DMS79 (cell line): Measurements from ENCODE around the gene CACNG7.
"Not testable (repeated sequence)": the region's sequence is repeated elsewhere in the genome, so short reads cannot be mapped to it uniquely, and the experiment has no call there.

Experiments
- DNase-seq: peaks from one replicate; lab custom pipeline; 2025; lab: John Stamatoyannopoulos, UW

CACNG7 gene

GRCh38 chr19:53908935-53909415, at the start of gene CACNG7:
CACNG7 (plus strand) TSS chr19:53909278; CDS start chr19:53912832, 3,554 bp downstream.
- DNase-seq = no peak

DNA sequence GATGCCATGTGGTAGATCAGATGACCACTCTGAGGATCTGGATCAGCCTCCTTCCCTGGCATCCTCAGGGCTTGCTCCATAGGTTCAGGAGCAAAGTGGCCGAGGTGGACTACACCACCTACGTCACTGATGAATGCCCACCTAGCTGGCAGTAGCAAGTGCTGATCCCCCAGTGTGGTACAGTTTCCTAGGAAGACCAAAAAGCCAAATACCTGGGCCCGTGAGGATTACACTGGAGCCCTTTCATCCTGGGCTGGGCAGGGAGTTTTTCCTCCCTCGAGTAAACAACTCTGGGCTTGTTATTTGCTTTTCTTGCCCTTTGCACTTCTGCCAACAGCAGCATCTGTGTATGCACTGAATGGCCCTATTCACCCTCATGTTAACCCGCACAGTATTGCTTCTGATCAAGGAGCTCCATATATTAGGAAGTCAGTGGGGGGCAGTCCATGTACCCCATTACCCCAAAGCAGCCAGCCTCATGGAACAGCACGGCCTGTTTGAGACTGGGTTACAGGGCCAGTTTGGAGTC, 44.7 kb upstream of the CACNG7 start:
- no peak for DNase-seq

DNA sequence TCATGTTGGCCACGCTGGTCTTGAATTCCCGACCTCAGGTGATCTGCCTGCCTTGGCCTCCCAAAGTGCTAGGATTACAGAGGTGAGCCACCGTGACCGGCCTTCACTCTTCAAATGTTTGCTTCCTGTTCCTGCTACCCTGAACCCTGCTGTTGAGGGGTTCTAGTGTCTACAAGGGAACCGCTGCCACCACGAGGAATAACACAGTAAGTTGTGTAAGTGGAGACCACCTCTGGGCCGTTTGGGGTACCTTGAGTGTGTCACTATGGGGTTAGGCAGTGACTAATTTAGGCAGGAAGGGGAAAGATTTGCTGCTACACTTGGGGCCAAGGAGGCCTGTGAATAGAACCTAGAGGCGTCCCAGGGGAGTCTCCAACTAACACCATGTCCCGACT, 43.6 kb upstream of the CACNG7 start:
- no peak for DNase-seq

GRCh38 chr19:53865918-53866864, 42.9 kb upstream of the CACNG7 start:
- DNase-seq = peak; percentile 6

GRCh38 chr19:53866865-53867224, 42.2 kb upstream of the CACNG7 start:
- DNase-seq = no peak

DNA sequence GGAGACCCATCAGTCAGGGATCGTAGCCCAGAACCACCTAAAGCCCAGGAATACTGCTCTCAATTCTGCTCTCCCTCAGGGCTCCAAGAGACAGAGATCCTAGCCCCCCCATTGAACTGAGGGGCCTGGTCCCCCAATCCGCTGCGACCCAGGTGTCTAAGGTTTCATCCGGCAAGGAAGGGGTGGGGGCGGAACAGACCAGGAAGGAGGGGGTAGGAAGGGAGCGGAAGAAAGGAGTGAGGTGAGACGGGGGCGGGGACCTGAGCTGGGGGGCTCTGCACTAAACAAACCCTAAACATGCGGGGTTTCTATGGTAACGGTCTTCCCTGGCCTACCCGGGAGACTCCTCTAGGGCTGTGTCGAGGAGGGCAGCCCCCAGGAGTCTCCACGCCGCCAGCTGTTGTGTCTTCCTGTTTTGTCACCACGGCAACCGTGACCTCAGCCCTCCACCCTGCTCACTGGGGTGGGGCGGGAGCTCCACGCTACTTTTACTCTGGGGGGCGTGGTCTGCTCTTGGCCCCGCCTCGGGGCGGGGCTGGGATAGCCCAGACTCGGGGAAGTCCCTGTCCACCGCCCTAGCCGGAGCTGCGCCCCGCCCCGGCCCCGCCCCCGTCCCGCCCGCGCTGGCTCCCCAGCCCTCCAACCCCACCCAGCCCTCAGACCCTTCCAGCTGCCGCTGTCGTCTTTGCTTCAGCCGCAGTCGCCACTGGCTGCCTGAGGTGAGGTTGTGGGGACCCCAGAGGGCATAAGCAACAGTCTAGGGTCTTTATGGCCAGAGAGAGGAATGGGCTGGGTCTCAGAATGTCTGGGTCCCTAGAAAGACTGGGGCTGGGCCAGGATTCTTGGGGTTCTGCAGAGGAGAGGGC, 41.6 kb upstream of the CACNG7 start, which contains the start of gene MYADM:
Gene MYADM, plus strand, starts transcription at position 659 of the 866 bp plus-strand sequence. CDS start 5,647 bp downstream, outside the sequence.
- peak; percentile 99 for DNase-seq

DNA sequence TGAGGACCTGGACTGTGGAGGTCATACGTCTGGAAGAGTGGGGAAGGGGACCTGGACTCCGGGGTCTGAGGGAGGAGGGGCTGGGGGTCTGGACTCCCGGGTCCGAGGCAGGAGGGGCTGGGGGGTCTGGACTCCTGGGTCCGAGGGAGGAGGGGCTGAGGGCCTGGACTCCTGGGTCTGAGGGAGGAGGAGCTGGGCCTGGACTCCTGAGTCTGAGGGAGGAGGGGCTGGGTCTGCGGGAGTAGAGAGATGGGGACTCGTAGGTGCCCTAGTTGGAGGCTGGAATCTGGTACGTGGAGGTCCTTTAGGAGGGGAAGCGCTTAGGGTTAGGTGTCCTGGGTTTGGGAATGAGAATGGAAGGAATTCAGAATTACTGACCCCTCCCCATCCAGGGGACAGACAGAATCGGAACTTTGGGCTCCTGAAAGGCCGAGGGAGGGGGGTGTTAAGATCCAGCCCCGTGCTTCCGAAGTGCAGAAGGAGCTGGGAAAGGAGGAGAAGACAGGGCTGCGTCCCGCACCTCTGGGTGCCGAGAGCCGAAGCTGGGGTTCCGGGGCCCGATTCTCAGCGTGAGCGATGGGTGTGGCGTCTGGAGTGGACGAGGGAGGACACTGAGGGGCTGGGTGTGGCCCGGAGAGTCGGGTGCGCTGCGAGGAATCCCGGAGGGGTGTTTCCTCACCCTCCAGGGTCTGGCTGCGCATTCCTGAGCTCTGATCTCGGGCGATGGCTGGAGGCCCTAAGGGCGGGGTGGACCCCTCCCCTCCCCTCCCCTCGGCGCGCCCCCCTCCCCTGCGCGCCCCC, 40.8 kb upstream of the CACNG7 start:
- DNase-seq = no peak

GRCh38 chr19:53868892-53869804, 39.9 kb upstream of the CACNG7 start:
- peak; percentile 56 for DNase-seq

- not testable (repeated sequence) for DNase-seq
Observed at GRCh38 chr19:53869805-53870484, 39.1 kb upstream of the CACNG7 start.

- no peak for DNase-seq
Observed at GRCh38 chr19:53870485-53870844, 38.6 kb upstream of the CACNG7 start.

DNA sequence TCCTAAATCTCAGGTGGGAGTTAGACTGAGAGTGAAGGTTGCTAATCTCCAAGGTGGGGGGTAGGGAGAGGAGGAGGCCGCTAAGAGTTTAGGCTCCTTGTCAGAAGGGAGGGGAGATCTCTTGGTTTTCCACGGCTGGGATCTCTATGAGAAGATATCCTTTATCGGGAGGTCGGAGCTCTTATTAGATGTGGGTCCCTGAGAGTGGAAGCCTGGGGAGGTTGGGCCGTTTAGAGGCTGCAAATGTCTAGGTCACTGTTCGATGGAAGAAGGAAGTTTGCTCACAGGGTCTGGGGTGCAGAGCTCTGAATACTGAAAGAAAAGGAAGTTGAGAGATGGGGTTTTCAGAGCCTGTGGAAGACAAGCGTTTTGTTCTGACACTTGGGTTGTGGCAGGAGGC, 37.6 kb upstream of the CACNG7 start:
- no peak for DNase-seq

GRCh38 chr19:53872762-53873161, 36.3 kb upstream of the CACNG7 start:
- no peak for DNase-seq

DNA sequence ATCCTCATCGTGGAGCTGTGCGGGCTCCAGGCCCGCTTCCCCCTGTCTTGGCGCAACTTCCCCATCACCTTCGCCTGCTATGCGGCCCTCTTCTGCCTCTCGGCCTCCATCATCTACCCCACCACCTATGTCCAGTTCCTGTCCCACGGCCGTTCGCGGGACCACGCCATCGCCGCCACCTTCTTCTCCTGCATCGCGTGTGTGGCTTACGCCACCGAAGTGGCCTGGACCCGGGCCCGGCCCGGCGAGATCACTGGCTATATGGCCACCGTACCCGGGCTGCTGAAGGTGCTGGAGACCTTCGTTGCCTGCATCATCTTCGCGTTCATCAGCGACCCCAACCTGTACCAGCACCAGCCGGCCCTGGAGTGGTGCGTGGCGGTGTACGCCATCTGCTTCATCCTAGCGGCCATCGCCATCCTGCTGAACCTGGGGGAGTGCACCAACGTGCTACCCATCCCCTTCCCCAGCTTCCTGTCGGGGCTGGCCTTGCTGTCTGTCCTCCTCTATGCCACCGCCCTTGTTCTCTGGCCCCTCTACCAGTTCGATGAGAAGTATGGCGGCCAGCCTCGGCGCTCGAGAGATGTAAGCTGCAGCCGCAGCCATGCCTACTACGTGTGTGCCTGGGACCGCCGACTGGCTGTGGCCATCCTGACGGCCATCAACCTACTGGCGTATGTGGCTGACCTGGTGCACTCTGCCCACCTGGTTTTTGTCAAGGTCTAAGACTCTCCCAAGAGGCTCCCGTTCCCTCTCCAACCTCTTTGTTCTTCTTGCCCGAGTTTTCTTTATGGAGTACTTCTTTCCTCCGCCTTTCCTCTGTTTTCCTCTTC, 35.1 kb upstream of the CACNG7 start:
- DNase-seq = no peak

DNA sequence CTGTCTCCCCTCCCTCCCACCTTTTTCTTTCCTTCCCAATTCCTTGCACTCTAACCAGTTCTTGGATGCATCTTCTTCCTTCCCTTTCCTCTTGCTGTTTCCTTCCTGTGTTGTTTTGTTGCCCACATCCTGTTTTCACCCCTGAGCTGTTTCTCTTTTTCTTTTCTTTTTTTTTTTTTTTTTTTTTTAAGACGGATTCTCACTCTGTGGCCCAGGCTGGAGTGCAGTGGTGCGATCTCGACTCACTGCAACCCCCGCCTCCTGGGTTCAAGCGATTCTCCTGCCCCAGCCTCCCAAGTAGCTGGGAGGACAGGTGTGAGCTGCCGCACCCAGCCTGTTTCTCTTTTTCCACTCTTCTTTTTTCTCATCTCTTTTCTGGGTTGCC, 34.5 kb upstream of the CACNG7 start:
- no peak for DNase-seq

DNA sequence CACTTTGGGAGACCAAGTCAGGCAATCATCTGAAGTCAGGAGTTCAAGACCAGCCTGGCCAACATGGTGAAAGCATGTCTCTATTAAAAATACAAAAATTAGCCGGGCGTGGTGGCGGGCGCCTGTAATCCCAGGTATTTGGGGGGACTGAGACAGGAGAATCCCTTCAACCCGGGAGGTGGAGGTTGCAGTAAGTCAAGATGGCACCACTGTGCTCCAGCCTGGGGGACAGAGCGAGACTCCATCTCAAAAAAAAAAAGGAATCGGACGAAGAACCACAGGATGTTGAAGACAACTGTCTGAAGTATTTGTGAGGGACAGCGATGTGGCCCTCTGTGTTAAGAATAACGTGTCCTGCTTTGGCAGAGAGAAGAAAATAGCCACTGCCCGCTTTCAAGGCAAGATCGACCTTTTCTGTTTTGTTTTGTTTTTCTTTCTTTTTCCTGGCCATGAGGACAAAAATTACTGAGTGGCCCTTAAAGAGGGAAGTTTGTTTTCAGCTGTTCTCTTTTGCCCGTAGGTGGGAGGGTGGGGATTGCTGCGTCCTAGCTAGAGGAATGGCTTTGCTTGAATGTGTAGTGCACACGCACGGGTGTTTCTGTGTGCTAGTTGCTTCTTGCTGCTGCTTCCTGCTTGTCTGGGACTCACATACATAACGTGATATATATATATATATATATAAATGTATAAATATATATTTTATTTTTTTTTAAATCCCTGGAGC, 33.3 kb upstream of the CACNG7 start:
- no peak for DNase-seq

DNA sequence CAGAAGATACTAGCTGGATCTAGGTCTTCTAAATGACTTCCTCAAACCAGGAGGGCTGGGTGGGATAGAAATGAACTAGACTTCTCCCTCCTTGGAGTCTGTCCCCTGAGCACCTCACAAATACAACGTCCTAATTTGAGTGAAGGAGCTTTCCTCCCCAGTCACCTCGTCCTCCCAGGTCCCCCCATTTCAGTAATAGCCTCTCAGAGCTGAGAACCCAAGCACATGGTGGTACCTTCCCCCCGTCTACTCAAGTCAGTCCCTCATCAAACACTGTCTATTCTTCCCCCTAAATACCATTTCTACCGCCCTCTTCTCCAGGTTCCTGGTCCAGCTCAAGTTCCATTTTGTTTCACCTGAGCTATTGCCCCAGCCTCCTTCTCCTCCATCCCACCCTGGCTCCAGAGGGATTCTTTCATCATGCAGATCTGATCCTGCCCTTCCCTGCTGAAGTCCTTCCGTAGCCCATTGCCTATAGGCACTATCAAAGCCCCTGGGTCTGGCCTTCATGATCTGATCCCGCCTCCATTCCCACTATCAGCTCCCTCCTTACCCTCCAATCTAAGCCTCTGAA, 32.3 kb upstream of the CACNG7 start:
- DNase-seq = no peak

GRCh38 chr19:53877361-53877766, 31.7 kb upstream of the CACNG7 start:
- DNase-seq = no peak

DNA sequence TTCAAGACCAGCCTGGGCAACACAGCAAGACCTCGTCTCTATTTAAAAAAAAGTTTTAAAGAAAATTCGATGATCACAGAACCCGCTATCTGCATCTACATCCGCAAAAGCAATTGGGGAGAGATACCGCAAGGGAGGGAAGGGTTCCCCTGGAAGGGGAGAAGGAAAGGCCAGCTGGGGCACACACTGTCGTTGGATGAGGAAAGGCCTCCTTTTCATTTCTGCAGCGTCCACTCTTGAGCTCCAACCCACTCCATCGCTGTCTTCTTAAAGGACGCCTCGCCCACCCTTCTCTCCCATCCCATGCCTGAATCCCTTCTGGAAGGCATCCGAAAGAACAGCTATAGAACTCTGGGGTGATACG, 30.3 kb upstream of the CACNG7 start:
- DNase-seq = no peak
